ENCODE data around the gene DLGAP4. TPM values are rescaled to one million over a fixed set of nuclear protein-coding genes. Genes with fewer than 3 reads are reported as not detected.

The DLGAP4 gene
- total and polyA plus RNA-seq, 2 of the 13 experiments (the other 11 are each of a cell fraction or from before 2014, with no cell fraction given) = 15.2 to 26.7 TPM

GRCh38 chr20:36573798-36574365, 267.7 kb downstream of the DLGAP4 start (continued):
- TF ChIP-seq YEATS4 (CRISPR knock-in tag; IDR thresholded peaks at IDR 0.05; ENCODE audit: borderline replicate concordance) (peak; percentile 79), ZC3H4 (CRISPR knock-in tag; IDR thresholded peaks at IDR 0.05; ENCODE audit: borderline replicate concordance) (peak; percentile 83; the same call in 1 of the 2 replicates), SRSF1 (optimal IDR thresholded peaks at IDR 0.05; ENCODE audit: low read depth, low read length) (peak; percentile 99), TARDBP (CRISPR knock-in tag; IDR thresholded peaks at IDR 0.05) (0 out of 2 replicates have a peak, but pooled peaks have one; percentile 38), ZNF142 (CRISPR knock-in tag; IDR thresholded peaks at IDR 0.05) (0 out of 2 replicates have a peak, but pooled peaks have one; percentile 60), ZSCAN12 (CRISPR knock-in tag; IDR thresholded peaks at IDR 0.05) (0 out of 2 replicates have a peak, but pooled peaks have one; percentile 52), ZFP41 (CRISPR knock-in tag; IDR thresholded peaks at IDR 0.05; ENCODE audit: borderline replicate concordance) (peak; percentile 73; the same call in 1 of the 2 replicates), MTF2 (CRISPR knock-in tag; IDR thresholded peaks at IDR 0.05; ENCODE audit: borderline replicate concordance) (0 out of 2 replicates have a peak, but pooled peaks have one; percentile 16), SP5 (CRISPR knock-in tag; IDR thresholded peaks at IDR 0.05; ENCODE audit: borderline replicate concordance, low read depth) (0 out of 2 replicates have a peak, but pooled peaks have one; percentile 16), ZFP36L1 (CRISPR knock-in tag; IDR thresholded peaks at IDR 0.05) (0 out of 2 replicates have a peak, but pooled peaks have one; percentile 10), SOX13 (IDR thresholded peaks at IDR 0.05) (no peak), SOX13 (CRISPR knock-in tag; conservative IDR thresholded peaks at IDR 0.05 in 1 of 2, IDR thresholded peaks at IDR 0.05 in 1 of 2) (peak in 1 of 2 experiments; percentile 6; a peak in 2 of 4 replicates), ZNF121 (CRISPR knock-in tag; IDR thresholded peaks at IDR 0.05) (0 out of 2 replicates have a peak, but pooled peaks have one; percentile 16), ZHX2 (IDR thresholded peaks at IDR 0.05; ENCODE audit: low read depth) (no peak), ZHX2 (CRISPR knock-in tag; IDR thresholded peaks at IDR 0.05; ENCODE audit: borderline replicate concordance) (0 out of 2 replicates have a peak, but pooled peaks have one; percentile 27), IKZF5 (CRISPR knock-in tag; IDR thresholded peaks at IDR 0.05) (0 out of 2 replicates have a peak, but pooled peaks have one; percentile 9)

Measured in HepG2 (cell line).